ENCODE results near the gene NMNAT3.

DNA sequence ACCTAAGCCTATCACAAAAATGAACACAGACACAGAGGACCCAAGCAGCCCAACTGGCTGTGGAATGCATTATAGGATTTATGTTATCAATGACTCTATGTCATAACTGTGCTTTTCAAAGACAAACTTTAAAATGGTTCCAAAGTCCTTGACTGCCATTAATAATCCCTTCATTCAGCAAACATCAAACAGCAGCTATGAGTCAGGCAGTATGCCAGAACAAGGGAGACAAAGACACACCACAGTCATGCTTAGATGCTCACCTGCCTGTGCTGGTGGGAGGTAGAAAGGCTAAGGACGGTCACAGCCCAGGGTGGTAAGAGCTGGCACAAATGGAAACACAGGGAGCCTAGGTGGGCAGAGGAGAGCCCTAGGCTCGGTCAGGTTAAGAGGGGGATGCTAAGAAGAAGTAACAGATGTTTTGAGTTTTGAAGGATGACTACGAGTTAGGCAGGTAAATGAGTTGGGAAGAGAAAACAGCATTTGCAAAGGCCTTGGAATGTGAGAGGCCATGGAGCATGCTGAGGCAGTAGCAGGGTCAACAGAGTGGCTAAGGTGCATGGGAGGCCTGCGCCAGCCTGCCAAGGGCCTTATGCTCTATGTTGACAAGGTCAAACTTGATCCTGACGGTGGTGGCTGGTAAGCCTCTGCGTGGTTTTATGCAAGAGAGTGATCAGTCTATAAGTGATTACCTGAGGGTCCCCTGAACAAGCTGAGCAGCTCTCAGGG, 23.0 kb downstream of the NMNAT3 start:
- TF ChIP-seq, protein P1, sequence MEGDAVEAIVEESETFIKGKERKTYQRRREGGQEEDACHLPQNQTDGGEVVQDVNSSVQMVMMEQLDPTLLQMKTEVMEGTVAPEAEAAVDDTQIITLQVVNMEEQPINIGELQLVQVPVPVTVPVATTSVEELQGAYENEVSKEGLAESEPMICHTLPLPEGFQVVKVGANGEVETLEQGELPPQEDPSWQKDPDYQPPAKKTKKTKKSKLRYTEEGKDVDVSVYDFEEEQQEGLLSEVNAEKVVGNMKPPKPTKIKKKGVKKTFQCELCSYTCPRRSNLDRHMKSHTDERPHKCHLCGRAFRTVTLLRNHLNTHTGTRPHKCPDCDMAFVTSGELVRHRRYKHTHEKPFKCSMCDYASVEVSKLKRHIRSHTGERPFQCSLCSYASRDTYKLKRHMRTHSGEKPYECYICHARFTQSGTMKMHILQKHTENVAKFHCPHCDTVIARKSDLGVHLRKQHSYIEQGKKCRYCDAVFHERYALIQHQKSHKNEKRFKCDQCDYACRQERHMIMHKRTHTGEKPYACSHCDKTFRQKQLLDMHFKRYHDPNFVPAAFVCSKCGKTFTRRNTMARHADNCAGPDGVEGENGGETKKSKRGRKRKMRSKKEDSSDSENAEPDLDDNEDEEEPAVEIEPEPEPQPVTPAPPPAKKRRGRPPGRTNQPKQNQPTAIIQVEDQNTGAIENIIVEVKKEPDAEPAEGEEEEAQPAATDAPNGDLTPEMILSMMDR (IDR thresholded peaks at IDR 0.05) = no peak
- no peak for TF ChIP-seq EZH2 (IDR thresholded peaks at IDR 0.05)
- TF ChIP-seq EZH2phosphoT487 (IDR thresholded peaks at IDR 0.05) = no peak

Data from neural progenitor cell (in vitro differentiated cells).